Right kidney (tissue), 1 donor: Measurements from ENCODE around the gene NOG.

Experiments used
- DNase-seq: peaks from one replicate; pipeline ENCODE4 v3.0.0-alpha.2; 2016

The NOG gene

DNA sequence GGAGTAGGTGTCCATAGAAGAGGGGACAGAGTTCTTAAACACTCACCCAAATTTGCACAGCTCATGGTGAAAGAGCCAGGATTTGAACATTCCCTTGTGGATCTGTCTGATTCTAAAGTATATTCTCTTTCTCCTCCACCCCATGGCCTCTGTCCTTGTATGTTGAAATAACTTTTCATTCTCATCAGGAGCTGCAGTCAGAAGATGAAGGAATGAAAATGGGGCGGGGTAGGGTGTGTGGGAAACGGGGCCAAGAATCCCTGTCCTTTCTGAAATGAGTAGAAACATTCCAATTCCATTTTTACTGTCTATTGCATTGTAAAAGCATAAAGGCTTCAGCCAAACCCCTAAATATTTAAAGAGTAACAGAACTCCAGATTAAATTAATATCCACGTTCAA, 42.8 kb downstream of the NOG start:
- no peak for DNase-seq

- no peak for DNase-seq
Measured at GRCh38 chr17:56637254-56637653, 43.8 kb downstream of the NOG start.

- no peak for DNase-seq
Measured at GRCh38 chr17:56638591-56639051, 45.1 kb downstream of the NOG start.

- DNase-seq, result no peak
Measured at GRCh38 chr17:56639517-56639916, 46.0 kb downstream of the NOG start.

- no peak for DNase-seq
Measured at GRCh38 chr17:56640116-56640515, 46.6 kb downstream of the NOG start.

DNA sequence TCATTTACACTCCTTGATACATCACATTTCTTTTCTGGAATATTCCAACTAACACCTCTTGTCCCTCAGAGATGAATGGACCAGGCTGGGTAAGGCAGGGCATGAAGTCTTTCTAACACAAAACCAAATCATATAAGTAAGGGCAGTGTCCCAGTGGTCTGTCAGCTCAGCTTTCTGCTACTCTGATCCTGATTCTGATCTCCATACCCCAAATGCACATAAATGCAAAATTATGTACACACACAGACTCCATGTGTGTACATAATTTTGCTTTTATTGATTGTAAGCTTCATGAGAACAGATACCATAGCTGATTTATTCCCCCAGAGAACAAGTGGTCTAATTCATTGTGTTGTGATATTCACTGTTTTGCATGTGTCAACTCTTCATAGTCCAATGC, 47.9 kb downstream of the NOG start:
- DNase-seq, result no peak

DNA sequence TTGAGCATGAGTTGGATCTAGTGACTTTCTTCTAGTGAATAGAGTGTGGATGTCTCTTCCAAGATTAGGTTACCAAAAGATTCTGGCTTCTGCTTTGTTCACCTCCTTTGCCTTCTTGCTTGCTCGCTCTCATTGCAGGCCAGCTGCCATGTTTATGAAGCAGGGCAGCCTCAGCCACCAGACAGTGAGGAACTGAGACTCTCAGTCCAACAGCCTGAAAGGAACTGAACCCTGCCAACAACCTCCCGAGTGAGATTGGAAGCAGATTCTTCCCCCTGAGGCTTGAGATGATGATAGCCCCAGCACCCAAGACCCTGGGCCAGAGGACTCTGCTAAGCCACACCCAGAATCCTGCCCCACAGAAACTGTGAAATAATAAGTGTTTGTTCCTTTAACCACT, 48.4 kb downstream of the NOG start:
- no peak for DNase-seq

- DNase-seq, result no peak
Measured at GRCh38 chr17:56642424-56642823, 48.9 kb downstream of the NOG start.
